NB4 (cell line): Measurements from ENCODE around the gene RPS6KA6.

Experiments used
- CTCF ChIP-seq: IDR thresholded peaks from one replicate; pipeline ENCODE4 v1.5.1; 2012; ENCODE audit warnings: low read depth, low read length
- MAX ChIP-seq: IDR thresholded peaks from 2 replicates; pipeline ENCODE4 v1.6.1; 2011; ENCODE audit warnings: low read depth, low read length
- MYC ChIP-seq: IDR thresholded peaks from 2 replicates; pipeline ENCODE4 v1.6.1; 2011; ENCODE audit warnings: low read depth, low read length
- POLR2A ChIP-seq: IDR thresholded peaks from 2 replicates; pipeline ENCODE4 v1.6.1; 2011; ENCODE audit warnings: mild to moderate bottlenecking; ENCODE audit not compliant: insufficient read length; ENCODE audit errors: extremely low read depth

- TF ChIP-seq CTCF: no peak
- no peak for TF ChIP-seq MAX
- TF ChIP-seq POLR2A: no peak
- no peak for TF ChIP-seq MYC
Measured at GRCh38 chrX:84175958-84176357, 12.0 kb downstream of the RPS6KA6 start.
